Measurements from ENCODE around the gene FOXP1. TPM values are rescaled to one million over a fixed set of nuclear protein-coding genes. Genes with fewer than 3 reads are reported as not detected.

The FOXP1 gene
- total RNA-seq, 1 donor from 2014 or later, result 107 TPM

DNA sequence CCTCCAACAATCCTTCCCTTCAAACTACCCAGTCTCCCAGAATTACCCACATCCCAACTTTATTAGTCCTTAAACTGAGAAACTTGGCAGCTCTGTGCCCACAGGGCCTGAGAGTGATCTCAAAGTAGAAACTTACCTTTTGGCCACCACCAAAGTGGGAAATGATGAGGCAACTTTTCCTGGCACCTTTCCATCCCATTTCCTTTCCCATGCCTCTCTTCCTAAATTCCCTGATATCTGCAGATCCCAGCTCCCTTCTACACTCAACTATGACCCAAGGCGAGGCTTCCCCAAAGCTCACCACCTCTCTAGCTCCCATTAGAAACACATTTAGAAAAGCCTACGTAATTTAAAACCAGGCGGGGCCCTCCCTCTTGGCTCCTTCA lies 271.9 kb downstream of the FOXP1 start:
- H3K36me3 ChIP-seq (ENCODE audit: insufficient read depth, low read length), result no peaks in the 10 kb centered on the region
- Mint-ChIP-seq H3K4me3 (ENCODE audit: unreplicated experiment) (peak overlapping the region; percentile 67), H3K4me1 (ENCODE audit: low read depth, unreplicated experiment) (peaks cover 45% of the 10 kb centered on the region), H3K36me3 (ENCODE audit: low read depth, unreplicated experiment) (peaks cover 11% of the 10 kb centered on the region), H3K9me3 (ENCODE audit: unreplicated experiment) (no peaks in the 10 kb centered on the region), H3K27ac (ENCODE audit: unreplicated experiment) (no peak overlapping the region), H3K27me3 (ENCODE audit: low read depth, unreplicated experiment) (no peaks in the 10 kb centered on the region)
- H3K4me2 ChIP-seq (ENCODE audit: low read length), result no peak overlapping the region
- DNase-seq (ENCODE audit: low read depth) (no peak), FAIRE-seq (no peak)
- no peak overlapping the region for H3K27ac ChIP-seq (ENCODE audit: low read depth, low read length)
- no peak overlapping the region for H3K9ac ChIP-seq (ENCODE audit: low read length)
- H3K79me2 ChIP-seq (ENCODE audit: insufficient read depth, low read length), result peaks cover 66% of the 10 kb centered on the region
- no peak overlapping the region for H3K4me3 ChIP-seq (ENCODE audit: insufficient read depth, low read depth, low read length)
- peaks cover 28% of the 10 kb centered on the region for H3K4me1 ChIP-seq (ENCODE audit: insufficient read depth, low read length)
- no peaks in the 10 kb centered on the region for H3K27me3 ChIP-seq (ENCODE audit: insufficient read depth, low read length)
- H2AFZ ChIP-seq (ENCODE audit: low read depth, low read length), result no peak overlapping the region
- TF ChIP-seq EZH2 (IDR thresholded peaks at IDR 0.05; ENCODE audit: insufficient read depth, low read length), result no peak
- TF ChIP-seq, protein P1, sequence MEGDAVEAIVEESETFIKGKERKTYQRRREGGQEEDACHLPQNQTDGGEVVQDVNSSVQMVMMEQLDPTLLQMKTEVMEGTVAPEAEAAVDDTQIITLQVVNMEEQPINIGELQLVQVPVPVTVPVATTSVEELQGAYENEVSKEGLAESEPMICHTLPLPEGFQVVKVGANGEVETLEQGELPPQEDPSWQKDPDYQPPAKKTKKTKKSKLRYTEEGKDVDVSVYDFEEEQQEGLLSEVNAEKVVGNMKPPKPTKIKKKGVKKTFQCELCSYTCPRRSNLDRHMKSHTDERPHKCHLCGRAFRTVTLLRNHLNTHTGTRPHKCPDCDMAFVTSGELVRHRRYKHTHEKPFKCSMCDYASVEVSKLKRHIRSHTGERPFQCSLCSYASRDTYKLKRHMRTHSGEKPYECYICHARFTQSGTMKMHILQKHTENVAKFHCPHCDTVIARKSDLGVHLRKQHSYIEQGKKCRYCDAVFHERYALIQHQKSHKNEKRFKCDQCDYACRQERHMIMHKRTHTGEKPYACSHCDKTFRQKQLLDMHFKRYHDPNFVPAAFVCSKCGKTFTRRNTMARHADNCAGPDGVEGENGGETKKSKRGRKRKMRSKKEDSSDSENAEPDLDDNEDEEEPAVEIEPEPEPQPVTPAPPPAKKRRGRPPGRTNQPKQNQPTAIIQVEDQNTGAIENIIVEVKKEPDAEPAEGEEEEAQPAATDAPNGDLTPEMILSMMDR (IDR thresholded peaks at IDR 0.05; ENCODE audit: insufficient read depth, low read depth, low read length), result no peak
- peaks cover 27% of the 10 kb centered on the region for H4K20me1 ChIP-seq (ENCODE audit: insufficient read depth, low read length)
- no peaks in the 10 kb centered on the region for H3K9me3 ChIP-seq (ENCODE audit: insufficient read depth, low read depth, low read length)

DNA sequence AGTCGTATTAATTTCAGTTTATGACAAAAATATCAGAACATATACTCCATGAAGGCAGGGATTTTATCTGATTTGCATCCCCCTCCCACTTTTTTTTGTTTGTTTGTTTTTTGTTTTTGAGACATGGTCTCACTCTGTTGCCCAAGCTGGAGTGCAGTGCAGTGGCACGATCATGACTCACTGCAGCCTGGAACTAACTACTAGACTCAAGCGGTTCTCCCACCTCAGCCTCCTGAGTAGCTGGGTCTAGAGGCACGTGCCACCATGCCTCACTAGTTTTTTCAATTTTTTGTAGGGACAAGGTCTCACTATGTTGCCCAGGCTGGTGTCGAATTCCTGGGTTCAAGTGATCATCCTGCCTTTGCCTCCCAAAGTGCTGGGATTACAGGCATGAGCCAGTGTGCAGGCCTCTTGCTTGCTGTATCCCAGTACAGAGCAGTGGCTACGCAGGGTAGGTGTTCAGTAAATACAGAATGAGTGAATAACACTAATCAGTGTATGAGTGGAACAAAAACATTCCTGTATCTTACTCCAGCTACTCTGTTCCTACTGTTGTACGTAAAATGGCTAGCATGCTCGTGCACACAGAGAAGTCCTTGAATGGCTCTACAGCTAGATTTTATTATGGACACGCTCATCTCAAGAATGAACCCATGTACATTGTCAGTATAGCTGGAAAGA lies 272.4 kb downstream of the FOXP1 start:
- DNase-seq (ENCODE audit: low read depth) (no peak), FAIRE-seq (no peak)
- H3K4me1 Mint-ChIP-seq (ENCODE audit: low read depth, unreplicated experiment), result peaks cover 46% of the 10 kb centered on the region
- no peak overlapping the region for H3K4me3 Mint-ChIP-seq (ENCODE audit: unreplicated experiment)
- Histone ChIP-seq H3K79me2 (ENCODE audit: insufficient read depth, low read length) (peaks cover 70% of the 10 kb centered on the region), H3K36me3 (ENCODE audit: insufficient read depth, low read length) (no peaks in the 10 kb centered on the region), H3K9me3 (ENCODE audit: insufficient read depth, low read depth, low read length) (no peaks in the 10 kb centered on the region), H2AFZ (ENCODE audit: low read depth, low read length) (no peak overlapping the region), H3K4me1 (ENCODE audit: insufficient read depth, low read length) (peaks cover 30% of the 10 kb centered on the region), H4K20me1 (ENCODE audit: insufficient read depth, low read length) (peaks cover 24% of the 10 kb centered on the region), H3K4me3 (ENCODE audit: insufficient read depth, low read depth, low read length) (no peak overlapping the region), H3K9ac (ENCODE audit: low read length) (no peak overlapping the region), H3K4me2 (ENCODE audit: low read length) (peak overlapping the region; percentile 18), H3K27ac (ENCODE audit: low read depth, low read length) (peak overlapping the region; percentile 32), H3K27me3 (ENCODE audit: insufficient read depth, low read length) (no peaks in the 10 kb centered on the region)
- H3K27ac Mint-ChIP-seq (ENCODE audit: unreplicated experiment), result peak overlapping the region; percentile 91
- TF ChIP-seq EZH2 (IDR thresholded peaks at IDR 0.05; ENCODE audit: insufficient read depth, low read length), result no peak
- TF ChIP-seq, protein P1 (IDR thresholded peaks at IDR 0.05; ENCODE audit: insufficient read depth, low read depth, low read length), result no peak
- H3K36me3 Mint-ChIP-seq (ENCODE audit: low read depth, unreplicated experiment), result peaks cover 10% of the 10 kb centered on the region
- no peaks in the 10 kb centered on the region for H3K27me3 Mint-ChIP-seq (ENCODE audit: low read depth, unreplicated experiment)
- H3K9me3 Mint-ChIP-seq (ENCODE audit: unreplicated experiment), result no peaks in the 10 kb centered on the region

DNA sequence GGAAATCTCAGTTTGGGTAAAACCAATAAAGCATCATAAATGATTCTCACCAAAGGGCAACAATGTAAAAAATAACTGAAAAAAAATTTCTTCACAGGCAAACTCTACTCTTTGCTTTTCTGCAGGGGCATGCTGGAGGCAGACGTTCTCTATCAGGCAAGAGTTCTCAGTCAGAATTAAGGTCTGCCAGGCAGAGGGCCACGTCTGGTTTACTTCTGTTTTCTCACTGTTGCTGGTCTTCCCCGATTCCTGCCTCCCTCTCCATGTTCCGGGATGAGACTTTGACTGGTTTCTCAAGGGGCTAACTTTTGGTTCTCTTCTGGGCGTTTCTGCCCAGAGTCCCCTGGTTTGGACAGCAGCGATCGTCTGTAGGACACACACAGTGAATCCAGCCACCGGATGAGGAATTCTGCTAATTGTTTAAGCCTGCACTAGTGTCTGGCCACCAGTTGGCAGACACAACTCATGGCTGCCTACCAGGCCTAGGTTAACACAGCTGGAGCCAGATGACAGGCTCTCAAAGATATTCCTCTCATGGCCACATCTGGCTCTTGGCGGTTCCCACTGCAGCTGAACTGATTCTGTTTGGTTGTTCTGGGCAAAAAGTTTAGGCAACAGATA lies 273.1 kb downstream of the FOXP1 start:
- Histone ChIP-seq H2AFZ (ENCODE audit: low read depth, low read length) (no peak overlapping the region), H3K27ac (ENCODE audit: low read depth, low read length) (peak overlapping the region; percentile 67), H4K20me1 (ENCODE audit: insufficient read depth, low read length) (peaks cover 17% of the 10 kb centered on the region), H3K9ac (ENCODE audit: low read length) (peak overlapping the region; percentile 22), H3K36me3 (ENCODE audit: insufficient read depth, low read length) (no peaks in the 10 kb centered on the region), H3K4me1 (ENCODE audit: insufficient read depth, low read length) (peaks cover 36% of the 10 kb centered on the region), H3K9me3 (ENCODE audit: insufficient read depth, low read depth, low read length) (no peaks in the 10 kb centered on the region), H3K4me2 (ENCODE audit: low read length) (peak overlapping the region; percentile 18), H3K79me2 (ENCODE audit: insufficient read depth, low read length) (peaks cover 76% of the 10 kb centered on the region), H3K4me3 (ENCODE audit: insufficient read depth, low read depth, low read length) (no peak overlapping the region), H3K27me3 (ENCODE audit: insufficient read depth, low read length) (no peaks in the 10 kb centered on the region)
- H3K9me3 Mint-ChIP-seq (ENCODE audit: unreplicated experiment), result no peaks in the 10 kb centered on the region
- FAIRE-seq (peak; percentile 72), DNase-seq (ENCODE audit: low read depth) (peak; percentile 26)
- peaks cover 51% of the 10 kb centered on the region for H3K4me1 Mint-ChIP-seq (ENCODE audit: low read depth, unreplicated experiment)
- H3K27ac Mint-ChIP-seq (ENCODE audit: unreplicated experiment), result peak overlapping the region; percentile 91
- H3K36me3 Mint-ChIP-seq (ENCODE audit: low read depth, unreplicated experiment), result peaks cover 10% of the 10 kb centered on the region
- TF ChIP-seq EZH2 (IDR thresholded peaks at IDR 0.05; ENCODE audit: insufficient read depth, low read length), result no peak
- TF ChIP-seq, protein P1 (IDR thresholded peaks at IDR 0.05; ENCODE audit: insufficient read depth, low read depth, low read length), result no peak
- H3K4me3 Mint-ChIP-seq (ENCODE audit: unreplicated experiment), result no peak overlapping the region
- H3K27me3 Mint-ChIP-seq (ENCODE audit: low read depth, unreplicated experiment), result no peaks in the 10 kb centered on the region

All from astrocyte (in vitro differentiated cells and primary cell).